Stimulated activated CD8-positive, alpha-beta memory T cell treated with anti-CD3 and anti-CD28 coated beads, Interleukin-7, amount 100 ng/mL, for 48 hours (primary cell): ENCODE results near the gene NEMP2.
"Not testable (repeated sequence)": the region's sequence is repeated elsewhere in the genome, so short reads cannot be mapped to it uniquely, and the experiment has no call there.

ENCODE experiments used
- DNase-seq, 2 donors: peaks; one replicate each; pipeline ENCODE4 v3.0.0-alpha.2; 2020; ENCODE audit warnings: low read depth in 1 of 2; ENCODE audit errors: extremely low read depth in 1 of 2

Gene NEMP2

DNA sequence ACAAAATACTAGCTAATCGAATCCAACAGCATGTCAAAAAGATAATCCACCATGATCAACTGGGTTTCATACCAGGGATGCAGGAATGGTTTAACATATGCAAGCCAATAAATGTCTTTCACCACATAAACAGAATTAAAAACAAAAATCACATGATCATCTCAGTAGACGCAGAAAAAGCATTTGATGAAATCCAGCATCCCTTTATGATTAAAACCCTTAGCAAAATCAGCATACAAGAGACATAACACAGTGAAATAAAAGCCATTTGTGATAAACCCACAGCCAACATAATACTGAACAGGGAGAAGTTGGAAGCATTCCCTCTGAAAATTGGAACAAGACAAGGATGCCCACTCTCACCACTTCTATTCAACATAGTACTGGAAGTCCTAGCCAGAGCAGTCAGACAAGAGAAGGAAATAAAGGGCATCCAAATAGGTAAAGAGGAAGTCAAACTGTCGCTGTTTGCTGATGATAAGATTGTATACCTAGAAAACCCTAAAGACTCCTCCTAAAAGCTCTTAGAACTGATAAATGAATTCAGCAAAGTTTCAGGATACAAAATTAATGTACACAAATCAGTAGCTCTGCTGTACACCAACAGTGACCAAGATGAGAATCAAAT, 39.8 kb downstream of the NEMP2 start:
- not testable (repeated sequence) for DNase-seq

DNA sequence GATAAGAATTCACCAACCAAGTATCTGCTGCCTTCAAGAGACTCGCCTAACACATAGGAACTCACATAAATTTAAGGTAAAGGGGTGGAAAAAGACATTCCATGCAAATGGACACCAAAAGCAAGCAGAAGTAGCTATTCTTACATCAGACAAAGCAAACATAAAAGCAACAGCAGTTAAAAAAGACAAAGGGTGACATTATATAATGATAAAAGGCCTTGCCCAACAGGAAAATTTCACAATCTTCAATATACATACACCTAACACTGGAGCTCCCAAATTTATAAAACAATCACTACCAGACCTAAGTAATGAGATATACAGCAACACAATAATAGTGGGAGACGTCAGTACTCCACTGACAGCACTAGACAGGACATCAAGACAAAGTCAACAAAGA, 41.4 kb downstream of the NEMP2 start:
- no peak for DNase-seq

DNA sequence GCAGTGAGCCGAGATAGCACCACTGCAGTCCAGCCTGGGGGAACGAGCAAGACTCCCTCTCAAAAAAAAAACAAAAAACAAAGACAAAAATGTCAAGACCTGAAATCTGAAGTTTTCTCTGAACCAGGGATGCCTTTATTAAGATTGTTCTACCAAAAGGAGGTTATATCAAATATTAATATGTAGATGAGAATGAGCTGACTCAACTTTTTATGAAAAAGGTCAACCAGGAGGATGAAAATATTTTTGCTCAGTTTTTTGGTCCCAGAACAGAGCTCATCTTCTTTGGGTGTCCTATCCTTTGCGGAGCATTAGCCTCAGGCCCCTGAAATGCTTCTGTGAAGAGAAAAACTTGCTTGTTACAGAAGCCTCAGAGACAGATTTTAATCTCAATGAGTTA, 44.0 kb downstream of the NEMP2 start:
- DNase-seq: no peak

DNA sequence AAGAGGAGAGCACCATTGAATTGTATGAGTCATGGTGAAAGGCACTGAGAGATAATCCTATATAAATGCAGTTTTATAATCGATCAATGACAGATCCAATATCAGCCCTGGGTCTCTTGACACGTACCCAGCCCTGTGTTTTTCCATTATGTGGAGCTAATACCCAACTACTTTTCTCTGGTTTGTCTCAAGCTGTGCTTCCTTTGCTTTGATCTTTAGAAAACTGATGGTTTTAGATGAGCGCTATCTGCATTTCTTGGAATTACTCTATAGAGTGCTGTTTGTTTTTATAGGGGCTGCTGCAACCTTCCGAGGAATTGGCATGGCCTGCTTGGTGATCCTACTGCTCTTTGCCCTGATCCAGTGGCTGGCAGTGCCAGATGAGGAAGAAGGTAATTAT, 45.0 kb downstream of the NEMP2 start:
- no peak for DNase-seq

DNA sequence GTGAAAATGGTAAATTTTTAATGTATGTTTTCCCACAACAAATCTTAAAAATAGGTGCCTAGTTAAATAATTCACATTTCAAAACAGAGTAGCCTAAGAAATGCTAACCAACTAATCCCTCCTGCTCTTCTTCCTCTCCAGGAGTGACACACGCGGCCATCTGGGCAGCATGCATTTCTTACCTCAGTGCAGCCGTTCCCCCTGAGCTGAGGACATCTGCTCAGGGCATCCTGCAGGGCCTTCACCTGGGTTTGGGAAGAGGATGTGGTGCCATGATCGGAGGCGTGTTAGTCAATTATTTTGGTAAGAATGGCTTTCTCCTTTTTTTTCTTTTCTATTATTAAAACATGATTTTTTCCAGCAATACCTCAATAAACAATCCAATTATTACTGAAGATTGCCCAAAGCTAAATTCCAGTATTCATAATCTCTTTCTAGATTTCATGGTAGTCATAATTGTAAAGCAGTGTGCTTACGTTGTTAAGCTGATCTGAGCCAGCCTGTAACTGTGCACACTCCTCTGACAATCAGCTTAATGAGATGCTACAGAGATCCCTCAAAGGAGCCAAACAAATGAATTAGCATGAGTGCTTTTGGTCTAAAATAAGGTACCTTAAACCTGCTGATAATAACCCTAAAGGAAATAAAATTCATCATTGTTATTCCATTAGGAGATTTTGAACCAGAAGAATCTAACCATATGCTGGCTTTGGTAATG, 45.8 kb downstream of the NEMP2 start:
- DNase-seq: no peak

DNA sequence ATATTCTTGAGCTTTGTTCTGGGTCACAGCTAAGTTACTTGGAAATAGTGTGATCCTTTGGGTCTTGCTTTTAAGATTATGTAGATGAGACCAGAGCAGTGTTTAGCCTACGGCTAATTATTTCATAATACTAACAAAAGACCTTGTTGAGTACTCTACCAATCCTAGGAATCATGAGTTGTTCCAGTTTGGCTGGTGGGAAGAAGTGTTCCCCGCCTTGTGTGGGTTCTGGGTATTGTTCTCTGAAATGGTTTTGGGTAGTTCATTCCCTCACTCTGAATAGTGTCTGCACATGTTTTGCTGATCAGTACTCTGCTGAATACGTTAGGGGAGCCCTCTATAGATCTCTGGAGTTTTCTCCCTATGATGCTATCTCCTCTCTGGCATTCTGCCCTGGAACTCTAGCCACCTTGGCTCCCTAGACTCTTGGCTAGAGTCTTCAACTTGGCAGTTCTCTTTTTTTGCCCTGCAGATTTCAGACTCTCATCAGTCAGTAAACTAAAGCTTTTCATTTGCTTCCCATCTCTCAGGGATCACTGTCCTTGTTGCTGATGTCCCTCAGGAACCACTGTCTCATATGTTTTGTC, 48.4 kb downstream of the NEMP2 start:
- no peak for DNase-seq

DNA sequence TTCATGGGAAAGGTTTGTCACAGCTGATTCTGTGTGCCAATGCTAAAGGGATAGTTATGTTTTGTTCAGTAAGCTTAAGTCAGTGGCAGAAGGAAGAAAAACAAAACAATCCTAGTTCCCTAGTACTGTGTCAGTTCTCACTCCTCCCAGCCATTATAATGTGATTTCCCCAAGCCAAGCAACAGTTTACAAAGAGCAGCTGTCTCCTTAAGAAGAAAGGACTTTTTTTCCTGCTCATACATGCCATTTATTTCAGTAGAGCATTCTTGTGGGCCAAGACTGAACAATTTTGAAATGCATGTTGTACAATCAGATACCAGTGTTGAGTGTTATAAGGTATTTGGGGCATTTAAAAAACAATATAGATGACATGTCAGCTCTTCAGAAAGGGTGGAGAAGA, 52.1 kb downstream of the NEMP2 start:
- DNase-seq: no peak

DNA sequence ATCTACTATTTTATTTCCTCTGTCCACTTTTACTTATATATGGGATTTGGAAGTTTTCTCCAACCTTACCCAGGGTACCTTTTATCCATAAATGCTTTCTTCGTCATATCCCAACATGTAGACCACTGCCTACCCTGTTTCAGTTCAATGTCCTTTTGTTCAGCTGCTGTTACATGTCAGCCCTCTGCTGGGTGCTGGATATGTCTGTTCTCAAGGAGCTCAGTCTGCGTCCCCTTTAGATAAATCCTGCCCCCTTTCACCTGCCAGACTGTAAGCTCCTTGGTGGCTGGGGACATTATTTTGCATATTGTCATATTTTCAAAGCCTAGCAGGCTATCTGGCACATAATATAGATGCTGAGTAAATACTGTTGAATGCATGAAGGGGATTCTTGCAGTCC, 53.2 kb downstream of the NEMP2 start:
- no peak for DNase-seq

DNA sequence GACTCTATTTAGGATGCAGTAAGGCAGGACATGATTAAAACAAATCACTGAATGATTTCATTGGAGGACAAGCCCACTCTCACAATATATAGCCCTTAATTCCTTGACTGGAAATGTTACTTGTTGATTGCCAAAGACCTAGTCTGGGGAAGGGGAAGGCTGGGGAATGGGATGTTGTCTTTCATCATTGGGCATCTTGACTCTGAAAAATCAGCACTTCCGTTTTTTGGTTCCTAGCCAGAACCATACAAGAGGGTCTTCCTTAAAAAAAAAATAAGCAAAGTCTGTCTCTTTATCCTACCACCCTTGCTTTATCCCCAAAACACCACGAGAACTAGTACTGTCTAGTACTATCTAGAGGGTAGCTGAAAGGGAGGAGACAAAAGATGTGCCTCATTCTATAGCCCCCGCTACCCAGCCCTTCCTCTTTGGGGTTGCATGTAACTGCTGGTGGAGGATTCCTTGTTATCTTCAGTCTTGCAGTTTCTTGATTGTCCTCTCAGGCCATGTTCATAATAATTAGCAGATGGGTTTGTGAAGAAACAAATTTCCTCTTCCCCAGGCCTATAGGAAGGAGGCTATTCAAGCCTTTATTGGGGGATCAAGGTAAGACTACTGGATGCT, 55.8 kb downstream of the NEMP2 start:
- DNase-seq: no peak

DNA sequence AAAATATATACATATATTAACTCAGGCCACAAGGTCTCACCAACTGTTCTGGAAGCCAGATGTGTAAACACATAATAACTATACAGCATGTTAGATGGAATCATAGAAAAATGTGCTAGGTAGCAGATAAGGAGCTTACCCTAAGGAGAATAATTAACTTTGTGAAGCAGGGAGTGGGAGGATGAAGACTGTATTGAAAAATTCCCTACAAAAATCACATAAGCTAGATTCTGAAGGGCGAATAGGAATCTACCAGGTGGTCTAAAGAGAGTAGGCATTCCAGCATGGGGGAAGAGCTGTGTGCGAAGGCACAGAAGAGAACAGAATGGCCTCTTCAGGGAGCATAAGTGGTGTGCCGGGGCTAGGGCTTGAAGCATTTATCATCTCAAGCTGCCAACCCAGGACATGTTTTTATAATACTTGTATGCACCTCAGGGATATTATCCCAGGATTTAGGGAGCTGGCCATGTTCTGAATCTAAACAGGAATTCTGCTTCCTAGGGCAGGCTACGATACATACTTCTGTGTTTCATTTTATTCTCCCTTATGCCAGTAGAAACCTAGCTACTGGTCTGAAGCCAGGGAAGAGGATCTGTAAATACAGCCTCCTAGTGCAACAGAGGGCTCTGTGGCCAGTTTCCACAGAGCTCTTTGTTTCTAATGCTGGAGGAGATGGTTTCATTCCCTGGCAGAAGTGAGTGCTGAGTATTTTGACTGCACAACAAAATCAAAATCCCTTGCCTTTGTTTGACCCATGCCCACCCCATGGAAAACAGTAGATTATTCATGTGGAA, 56.7 kb downstream of the NEMP2 start:
- DNase-seq: no peak

DNA sequence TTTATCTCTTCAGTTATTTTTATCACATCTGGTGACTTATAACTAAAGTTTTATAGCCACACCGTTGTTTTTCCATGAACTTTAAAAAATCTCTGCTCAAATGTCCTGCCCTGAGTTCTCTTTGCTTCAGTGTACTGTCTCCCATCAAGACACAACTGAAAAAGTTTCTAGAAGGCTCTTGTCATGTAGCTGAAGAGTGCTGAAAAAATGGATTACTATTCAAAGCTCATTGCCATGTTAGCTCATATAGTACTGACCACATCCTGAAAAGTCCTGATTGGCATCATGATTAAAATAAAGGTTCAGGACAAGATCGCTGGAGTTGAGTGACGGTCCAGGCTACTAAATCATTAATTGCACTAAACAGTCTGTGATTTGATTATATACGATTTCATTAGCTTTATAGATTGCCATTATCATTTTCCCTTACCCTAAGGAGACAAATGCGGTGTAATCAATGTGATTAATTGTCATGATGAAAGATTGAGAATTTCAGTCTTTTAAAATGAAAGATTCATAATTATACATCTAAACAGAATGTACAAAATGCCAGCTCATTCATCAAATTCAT, 64.2 kb downstream of the NEMP2 start:
- no peak for DNase-seq

DNA sequence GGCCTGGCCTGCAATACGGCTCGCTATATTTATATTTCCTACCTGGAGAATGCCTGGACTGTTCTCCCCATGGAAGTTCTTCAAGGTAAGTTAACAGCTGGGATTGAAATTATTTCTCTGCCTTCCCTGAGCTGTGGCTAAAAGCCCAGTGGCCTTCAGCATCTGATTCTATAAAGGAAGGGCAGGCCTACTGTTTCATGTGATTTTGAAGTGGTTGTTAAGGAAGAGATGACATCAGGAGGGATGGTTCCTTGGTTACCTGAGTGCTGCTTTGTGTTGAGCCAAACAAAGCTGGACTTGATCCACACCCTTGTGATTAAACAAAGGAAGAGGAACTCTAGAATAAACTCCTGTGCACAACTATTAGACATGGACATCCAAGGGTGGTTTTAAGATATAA, 64.8 kb downstream of the NEMP2 start:
- DNase-seq: no peak

DNA sequence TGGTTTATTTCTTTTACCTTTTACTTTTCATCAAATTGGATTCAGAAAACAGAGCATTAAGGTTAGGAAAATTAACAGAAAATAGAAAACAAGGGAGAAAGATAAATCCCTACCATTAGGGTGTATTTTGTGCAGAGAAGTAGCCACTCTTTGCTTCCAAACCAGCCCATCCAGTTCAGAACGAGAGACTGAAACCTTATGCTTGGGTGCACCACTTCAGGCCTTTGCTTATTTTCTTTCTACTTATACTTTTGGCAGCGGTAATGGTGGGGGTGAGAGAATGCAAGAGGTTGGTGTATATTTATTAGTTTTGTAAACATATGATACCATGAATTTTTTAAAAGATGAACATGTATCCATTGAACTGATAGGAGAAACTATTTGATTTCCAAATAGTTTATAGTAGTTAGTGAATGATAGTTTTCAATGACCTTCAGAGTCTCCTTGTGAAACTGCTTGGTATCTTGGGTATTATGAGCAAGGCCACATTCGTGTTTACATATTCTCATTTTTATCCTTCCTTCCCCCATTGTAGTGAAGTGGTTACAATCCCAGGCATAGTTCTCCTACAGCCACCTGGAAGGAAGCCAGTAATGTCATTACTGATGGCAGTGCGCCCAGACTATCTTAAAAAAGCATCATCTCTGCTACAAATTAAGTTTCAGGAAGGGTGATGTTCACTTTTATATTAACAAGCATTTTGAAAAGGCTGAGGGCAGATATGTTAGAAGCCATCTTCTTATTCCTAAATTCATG, 65.5 kb downstream of the NEMP2 start:
- DNase-seq: no peak

DNA sequence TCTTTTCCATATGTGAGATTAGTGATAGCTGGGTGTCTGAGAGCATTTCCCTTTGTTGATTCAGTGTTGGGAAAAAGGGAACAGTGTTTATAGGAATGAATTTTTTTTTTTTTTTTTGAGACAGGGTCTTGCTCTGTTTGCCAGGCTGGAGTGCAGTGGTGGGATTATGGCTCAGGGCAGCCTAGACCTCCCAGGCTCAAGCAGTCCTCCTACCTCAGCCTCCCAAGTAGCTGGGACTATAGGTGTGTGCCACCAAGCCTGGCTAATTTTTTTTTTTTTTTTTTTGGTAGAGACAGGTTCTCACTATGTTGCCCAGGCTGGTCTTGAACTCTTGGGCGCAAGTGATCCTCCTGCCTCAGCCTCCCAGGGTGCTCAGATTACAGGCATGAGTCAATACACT, 66.2 kb downstream of the NEMP2 start:
- DNase-seq: not testable (repeated sequence)

DNA sequence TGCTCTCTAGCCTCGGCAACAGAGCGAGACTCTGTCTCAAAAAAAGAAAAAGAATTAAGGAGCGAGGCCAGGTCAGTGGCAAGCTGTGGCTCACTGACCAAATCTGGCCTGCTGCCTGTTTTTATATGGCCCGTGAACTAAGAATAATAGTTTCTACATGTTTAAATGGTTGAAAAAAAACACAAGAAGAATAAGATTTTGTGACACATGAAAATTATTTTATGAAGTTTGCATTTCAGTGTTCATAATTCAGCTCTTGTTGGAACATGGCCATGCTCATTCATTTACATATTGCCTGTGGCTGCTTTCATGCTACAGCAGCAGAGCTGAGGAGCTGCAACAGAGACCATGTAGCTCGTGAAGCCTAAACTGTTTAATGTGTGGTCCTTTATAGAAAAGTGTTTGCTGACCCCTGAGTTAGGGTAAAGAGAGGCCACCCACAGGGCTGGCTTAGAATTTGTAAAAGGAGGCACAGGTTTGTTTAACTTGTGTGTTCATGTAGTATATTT, 66.9 kb downstream of the NEMP2 start:
- no peak for DNase-seq

DNA sequence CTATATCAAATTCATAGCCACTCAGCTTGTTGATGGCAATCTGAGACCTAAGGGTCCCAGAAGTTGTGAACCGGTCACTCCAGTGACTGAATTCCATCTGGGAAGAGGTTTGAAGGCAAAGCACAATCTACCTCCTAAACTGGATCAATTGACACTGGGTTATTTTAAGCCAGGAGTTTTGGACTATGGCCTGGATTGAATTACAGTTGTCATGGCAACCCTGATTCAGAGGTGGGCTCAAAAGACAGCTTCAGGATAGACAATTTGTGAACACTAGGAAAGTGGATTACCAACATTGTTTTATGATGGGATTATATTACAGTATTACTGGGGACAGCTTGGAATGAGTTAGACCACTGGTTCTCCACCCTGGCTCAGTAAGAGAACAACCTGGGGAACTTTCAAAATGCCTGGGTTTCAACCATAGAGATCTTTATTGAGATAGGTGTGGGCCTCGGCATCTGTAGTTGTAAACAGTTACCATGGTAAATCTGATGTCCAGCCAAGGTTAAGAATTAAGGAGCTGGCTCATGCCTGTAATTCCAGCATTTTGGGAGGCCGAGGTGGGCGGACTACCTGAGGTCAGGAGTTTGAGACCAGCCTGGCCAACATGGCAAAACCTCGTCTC, 67.6 kb downstream of the NEMP2 start:
- no peak for DNase-seq

DNA sequence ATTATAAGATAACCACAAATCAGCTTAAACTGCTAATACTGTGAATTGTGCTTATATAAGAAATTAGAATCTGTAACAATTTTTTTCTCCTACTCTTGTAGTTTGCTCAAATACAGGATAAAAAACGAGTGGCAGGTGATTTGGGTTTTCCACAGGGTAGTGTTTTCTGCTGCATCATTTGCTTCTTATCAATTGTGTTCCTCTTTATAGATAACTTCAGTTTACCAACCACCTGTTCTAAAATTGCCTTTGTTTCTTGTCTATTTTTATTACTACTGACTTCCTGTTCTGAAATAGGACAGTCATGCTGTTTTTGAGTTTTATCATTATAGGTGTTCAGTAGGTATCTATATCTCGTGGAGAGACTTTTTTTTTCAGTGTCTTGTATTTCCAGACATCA, 69.5 kb downstream of the NEMP2 start:
- DNase-seq: no peak

DNA sequence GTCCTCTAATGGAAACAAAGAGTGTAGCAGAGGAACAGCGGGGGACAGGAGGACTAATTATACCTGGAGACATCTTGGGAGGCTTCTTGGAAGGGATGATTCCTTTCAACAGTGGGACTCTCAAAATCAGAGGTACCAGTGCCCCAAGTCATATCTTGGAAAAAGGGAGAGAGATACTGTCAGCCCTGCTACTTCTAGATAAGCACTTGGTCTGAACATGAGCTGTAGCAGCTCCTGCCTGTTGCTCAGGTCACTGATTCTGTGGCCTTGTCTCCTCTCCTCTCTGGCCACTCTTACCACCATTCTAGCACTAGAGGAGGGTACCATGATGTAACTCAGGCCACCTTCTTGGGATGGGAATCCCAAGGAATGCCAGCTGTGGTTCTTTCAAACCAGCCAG, 71.9 kb downstream of the NEMP2 start:
- DNase-seq: no peak

DNA sequence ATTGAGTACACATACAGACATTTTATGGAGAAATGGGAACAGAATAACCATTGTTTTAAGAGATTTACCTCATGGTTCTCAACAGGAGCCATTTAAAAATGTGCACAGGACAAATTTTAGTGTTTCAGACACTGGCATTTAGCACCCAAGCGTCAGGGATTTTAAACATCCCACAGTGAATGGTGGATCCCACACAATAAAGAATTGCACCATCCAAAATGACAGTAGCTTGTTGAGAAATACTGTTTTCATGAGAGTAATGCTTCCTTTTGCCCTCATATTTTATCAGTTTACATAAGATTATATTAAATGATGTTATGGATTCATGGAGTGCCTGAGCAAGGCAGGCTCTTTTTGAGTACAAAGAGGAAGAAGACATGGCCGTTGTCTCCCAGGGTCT, 72.3 kb downstream of the NEMP2 start:
- DNase-seq: no peak

DNA sequence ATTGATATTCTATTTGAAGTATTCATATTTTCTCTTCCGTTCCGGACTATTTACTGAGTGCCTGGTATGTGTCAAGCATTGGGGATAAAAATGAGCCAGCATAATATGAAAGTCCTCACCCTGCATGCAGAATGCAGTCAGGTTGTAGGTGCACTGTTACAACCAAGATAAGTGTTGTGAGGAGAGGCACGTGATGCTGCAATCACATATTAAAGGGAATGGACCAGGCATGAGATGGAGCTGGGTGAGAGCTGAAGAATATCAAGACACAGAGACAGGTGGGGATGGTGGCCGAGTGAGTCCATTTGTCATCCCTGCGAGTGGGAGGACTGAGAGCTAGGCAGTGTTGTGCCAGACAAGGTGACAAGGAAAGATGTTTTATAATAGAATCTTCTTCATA, 74.0 kb downstream of the NEMP2 start:
- DNase-seq: no peak
